HG03565 (cell line): ENCODE results near the gene IDI1.

Experiments
- ATAC-seq: cut with Tn5 transposase; IDR thresholded peaks from one replicate; pipeline ENCODE4 v1.9.1; 2021; ENCODE audit warnings: mild to moderate bottlenecking, moderate library complexity; ENCODE audit not compliant: unreplicated experiment

The IDI1 gene

DNA sequence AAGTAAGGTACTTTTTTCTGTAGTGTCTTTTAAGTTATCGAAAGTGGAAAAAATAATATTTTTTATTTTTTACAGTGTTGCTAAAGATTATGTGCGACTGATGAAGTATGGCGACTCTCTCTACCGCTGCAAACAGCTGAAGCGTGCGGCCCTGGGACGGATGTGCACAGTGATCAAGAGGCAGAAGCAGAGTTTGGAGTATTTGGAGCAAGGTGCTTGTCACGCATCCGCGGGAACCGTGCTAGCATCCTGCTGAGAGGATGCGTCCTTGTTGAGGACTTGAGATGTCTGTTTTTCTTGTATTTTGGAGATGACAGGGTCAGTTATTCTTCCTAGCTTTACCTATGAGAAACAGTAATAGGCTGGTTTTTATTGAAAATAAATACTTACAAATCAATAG lies 52.9 kb downstream of the IDI1 start:
- ATAC-seq = no peak

DNA sequence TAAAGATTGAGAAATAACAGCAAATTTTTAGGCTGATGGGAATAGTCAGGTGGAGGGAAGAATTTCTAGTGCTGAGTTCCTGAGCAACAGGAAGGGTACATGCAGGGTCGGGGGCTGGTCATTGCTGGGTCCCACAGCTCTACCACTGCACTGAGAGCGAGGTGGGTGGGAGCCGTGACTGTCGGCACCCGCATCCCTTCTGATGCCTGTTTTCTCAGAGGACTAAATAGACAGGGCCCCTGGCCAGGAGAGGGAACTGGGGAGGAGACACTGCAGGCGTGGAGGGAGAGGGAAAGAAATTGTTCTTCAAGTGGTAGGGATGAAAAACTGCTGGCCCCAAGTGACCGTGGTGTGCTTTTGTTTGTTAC lies 53.4 kb downstream of the IDI1 start:
- no peak for ATAC-seq

DNA sequence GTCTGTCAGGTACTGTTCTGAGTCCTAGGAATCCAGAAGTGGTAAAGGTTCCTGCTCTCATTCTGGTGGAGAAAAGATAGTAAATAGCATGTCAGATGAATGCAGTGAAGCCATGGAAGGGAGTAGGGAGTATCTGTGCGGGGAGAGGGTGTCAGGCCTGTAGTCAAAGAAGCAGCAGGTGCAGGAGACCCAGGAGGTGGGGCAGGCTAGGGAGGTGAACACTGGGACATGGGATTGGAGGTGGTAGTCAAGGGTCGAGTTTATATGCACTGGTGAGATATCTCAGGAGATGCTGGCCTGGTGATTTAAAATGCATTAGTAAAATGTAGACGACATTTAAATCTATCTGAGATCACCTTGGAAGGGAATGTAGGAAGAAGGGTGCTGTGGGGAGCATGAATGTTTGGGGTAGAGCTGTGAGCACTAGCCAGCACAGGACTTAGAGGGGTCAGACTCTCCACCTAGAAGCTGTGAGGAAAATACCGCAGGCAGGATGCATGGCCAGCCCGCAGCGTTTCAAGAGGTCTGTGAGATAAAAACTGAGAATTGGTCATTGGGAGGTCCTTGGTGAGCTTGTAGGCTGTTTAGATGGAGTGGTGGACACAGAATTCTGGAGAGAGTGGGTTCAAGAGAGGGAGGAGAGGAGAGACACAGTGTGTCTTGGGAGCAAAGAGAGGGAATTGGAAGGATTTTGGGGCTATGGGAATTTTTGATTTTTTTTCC lies 53.9 kb downstream of the IDI1 start:
- no peak for ATAC-seq

DNA sequence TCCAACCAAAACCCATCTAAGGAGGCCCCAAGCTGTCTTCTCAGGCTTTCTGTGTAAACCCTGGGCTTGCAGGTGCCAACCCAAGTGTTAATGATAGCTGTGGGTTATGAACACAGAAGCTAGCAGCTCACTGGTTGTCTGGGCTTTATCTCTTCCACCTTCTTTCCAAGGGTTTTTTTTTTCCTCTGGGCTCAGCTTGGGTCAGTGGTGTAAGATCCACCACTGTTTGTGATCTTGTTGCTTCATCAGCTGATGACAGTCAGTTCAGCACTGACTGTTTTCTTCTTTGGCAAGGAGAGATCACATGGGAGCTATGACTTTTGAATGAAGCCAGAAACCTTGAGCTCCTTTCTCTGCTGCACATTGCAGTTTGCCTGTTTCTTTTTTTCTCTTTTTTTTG lies 56.0 kb downstream of the IDI1 start:
- no peak for ATAC-seq

DNA sequence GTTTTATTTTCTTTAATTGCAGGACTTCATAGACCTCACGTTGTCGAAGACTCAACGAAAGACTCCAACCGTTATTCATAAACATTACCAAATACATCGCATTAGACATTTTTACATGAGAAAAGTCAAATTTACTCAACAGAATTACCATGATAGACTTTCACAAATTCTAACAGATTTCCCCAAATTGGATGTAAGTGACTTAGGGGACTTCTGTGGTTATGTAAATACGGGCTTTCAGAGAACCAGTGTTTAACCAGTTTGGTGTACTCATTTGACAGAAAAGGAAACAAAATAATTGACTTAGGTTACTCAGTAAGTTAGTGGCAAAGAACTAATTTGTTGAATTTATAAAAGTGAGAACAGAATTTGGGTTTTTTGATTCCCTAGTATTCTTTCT lies 56.5 kb downstream of the IDI1 start:
- no peak for ATAC-seq

- ATAC-seq = no peak
Measured at GRCh38 chr10:990808-991207, 58.1 kb downstream of the IDI1 start.
